GM13976 (cell line): ENCODE data around the gene BMAL1.
"Not testable (repeated sequence)": the region's sequence is repeated elsewhere in the genome, so short reads cannot be mapped to it uniquely, and the experiment has no call there.

Experiments
- DNase-seq: peaks from one replicate; pipeline ENCODE4 v3.0.0; 2012; ENCODE audit warnings: low spot score
- CTCF ChIP-seq: IDR thresholded peaks from 2 replicates; pipeline ENCODE4 v1.5.1; 2012; ENCODE audit warnings: borderline replicate concordance, mild to moderate bottlenecking; ENCODE audit not compliant: insufficient read depth; ENCODE audit errors: extremely low read depth, missing control alignments, control extremely low read depth
- in situ Hi-C: fragments of 300-500 bp; cut with MboI; formaldehyde crosslinking; loops from one replicate; pipeline ENCODE4 v1.12.0; 2022; ENCODE audit warnings: low sequenced_read_pairs, mixed read lengths, inconsistent platforms; ENCODE audit not compliant: unreplicated experiment

The BMAL1 gene

DNA sequence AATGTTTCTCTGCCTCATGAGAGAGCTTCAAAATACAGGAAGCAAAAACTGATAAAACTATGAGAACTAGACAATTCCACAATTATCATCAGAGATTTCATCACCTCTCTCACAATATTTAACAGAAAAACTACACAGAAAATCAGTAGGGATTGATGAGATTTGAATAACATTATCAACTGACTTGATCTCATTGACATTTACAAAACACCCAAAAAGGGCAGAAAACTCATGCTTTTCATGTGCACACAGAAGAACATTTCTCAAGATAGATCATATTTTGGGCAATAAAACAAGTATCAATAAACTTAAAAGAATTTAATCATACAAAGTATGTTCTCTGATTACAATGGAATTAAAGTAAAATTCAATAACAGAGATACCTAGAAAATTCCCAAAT lies 149.8 kb downstream of the BMAL1 start:
- in situ Hi-C loops: no loop called here
- DNase-seq: no peak
- TF ChIP-seq CTCF: no peak

DNA sequence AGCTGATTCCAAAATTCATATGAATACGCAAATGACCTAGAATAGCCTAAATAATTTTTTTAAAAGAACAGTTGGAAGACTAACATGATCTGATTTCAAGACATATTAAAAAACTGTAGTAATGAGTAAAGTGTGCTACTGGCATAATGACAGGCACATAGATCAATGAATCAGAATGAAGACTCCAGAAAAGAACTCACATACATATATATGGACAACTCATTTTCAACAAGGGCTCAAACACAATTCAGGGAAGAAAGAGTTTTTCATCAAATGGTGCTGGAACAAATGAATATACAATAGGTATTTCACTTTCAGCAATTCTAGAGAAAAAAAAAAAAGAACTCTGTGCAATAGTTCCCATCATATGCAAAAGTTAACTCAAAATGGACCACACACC lies 151.7 kb downstream of the BMAL1 start:
- TF ChIP-seq CTCF: no peak
- in situ Hi-C loops: no loop called here
- no peak for DNase-seq

DNA sequence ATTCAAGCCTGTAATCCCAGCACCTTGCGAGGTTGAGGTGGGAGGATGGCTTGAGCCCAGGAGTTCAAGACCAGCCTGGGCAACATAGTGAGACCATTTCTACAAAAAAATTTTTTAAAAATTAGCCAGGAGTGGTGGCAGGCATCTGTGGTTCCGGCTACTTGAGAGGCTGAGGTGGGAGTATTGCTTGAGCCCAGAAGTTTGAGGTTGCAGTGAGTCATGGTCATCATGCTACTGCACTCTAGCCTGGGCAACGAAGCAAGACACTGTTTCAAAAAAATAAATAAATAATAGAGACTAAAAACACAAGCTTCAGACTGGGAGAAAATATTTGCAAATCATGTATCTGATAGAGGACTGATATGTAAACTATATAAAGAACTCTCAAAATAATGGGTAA lies 152.2 kb downstream of the BMAL1 start:
- in situ Hi-C loops: no loop called here
- TF ChIP-seq CTCF: no peak

DNA sequence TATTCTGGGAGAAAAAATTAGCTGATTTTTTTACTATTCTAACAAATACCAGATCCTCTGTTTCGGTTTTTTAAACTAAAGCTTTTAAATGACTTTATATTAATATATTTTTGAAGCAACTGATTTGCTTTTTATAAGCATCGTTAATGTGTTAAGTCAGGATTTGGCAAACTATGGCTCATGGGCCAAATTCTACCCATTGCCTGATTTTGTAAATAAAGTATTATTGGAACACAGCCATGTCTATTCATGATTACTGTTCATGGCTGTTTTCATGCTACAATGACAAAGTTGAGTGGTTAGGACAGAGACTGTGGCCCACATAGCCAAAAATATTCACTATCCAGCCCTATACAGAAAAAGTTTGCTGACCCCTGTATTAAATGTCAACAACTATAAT lies 155.8 kb downstream of the BMAL1 start:
- in situ Hi-C loops: no loop called here
- no peak for TF ChIP-seq CTCF

More for the DNA sequence above, 152.2 kb downstream of the BMAL1 start:
- DNase-seq: no peak

GRCh38 chr11:13434247-13435205 lies 156.9 kb downstream of the BMAL1 start:
- DNase-seq: no peak
- in situ Hi-C loops: no loop called here
- no peak for TF ChIP-seq CTCF

More for the DNA sequence above, 155.8 kb downstream of the BMAL1 start:
- DNase-seq: no peak

DNA sequence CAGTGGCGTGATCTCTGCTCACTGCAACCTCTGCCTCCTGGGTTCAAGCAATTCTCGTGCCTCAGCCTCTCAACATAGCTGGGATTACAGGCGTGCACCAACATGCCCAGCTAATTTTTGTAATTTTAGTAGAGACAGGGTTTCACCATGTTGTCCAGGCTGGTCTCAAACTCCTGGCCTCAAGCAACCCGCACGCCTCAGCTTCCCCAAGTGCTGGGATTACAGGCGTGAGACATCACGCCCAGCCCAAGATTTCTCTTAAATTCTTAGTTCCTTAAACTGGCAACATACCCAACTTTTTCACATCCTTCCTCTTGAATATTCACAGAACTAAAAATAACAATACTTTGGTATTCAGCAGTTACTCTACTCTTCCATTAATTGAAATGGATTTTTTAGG lies 159.2 kb downstream of the BMAL1 start:
- DNase-seq, in situ Hi-C loops: not testable (repeated sequence)
